HG03457 (cell line): ENCODE measurements around the gene ANKRD52.
"Not testable (repeated sequence)": the region's sequence is repeated elsewhere in the genome, so short reads cannot be mapped to it uniquely, and the experiment has no call there.

ENCODE experiments used
- ATAC-seq: cut with Tn5 transposase; IDR thresholded peaks from one replicate; pipeline ENCODE4 v1.9.1; 2021; ENCODE audit warnings: moderate number of reproducible peaks; ENCODE audit not compliant: unreplicated experiment

Gene ANKRD52

DNA sequence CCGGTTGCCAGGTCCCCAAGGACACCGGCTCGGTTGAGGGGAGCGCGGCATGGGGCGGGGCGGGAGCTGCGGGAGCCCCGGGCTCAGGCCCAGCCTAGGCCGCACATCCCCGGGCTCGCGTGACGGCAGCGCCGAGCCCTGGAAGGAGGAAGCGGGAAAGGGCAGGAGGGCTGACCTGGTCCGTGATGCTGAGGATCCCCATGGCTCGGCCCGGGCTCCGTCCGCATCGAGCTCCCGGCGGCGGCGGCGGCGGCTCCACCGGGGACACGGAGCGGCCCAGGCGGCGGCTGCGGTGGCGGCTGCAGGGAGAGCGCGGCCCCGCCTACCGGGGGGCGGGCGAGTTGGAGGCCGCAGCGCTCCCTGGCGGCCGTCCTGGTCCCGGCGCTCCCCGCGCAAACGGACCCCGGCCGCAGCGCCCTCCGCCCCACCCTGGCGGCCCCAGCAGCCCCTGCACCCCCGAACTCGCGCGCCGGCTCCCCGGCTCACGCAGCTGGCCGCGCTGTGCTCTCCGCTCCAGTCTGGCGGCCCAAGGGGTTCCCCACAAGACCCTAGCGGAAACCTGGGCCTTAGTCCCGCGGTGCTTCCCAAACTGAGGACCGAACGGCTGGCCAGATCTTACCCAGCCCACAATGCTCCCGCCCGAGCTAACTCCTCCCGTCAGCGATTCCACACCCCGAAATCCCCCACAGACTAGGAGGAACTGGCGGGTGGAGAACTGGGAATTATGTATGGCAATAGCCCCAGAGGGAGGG lies at the start of gene ANKRD52:
TSS of gene ANKRD52 (minus strand) at position 317 of the 752 bp plus-strand sequence. CDS start at position 202, 115 bp downstream.
- no peak for ATAC-seq

DNA sequence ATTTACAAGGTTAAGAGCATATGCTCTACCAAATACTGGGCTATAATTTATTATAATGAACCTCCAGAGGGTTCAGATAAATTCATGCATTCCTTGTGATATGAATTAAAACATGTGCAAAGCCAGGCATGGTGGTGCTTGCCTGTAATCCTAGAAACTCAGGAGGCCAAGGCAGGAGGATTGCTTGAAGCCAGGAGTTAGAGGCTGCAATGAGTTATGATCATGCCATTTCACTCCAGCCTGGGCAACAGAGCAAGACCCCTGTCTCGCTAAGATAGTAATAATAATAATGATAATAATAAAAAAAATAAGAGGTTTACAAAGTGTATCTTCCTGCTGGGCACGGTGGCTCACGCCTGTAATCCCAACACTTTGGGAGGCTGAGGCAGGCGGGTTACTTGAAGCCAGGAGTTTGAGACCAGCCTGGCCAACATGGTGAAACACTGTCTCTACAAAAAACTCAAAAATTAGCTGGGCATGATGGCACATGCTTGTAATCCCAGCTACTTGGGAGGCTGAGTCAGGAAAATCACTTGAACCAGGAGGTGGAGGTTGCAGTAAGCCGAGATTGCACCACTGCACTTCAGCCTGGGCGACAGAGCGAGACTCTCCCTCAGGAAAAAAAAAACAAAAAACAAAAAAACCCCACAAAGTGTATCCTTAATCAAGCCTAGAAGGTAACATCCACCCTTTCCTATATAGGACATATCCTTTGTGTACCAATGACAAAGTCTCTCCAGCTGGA lies 49.2 kb upstream of the ANKRD52 start:
- ATAC-seq: no peak

GRCh38 chr12:56304872-56305590 lies 46.8 kb upstream of the ANKRD52 start:
- no peak for ATAC-seq

- no peak for ATAC-seq
Measured at GRCh38 chr12:56304276-56304675, 46.1 kb upstream of the ANKRD52 start.

GRCh38 chr12:56300644-56301464 lies 42.7 kb upstream of the ANKRD52 start:
- ATAC-seq: peak; percentile 0

DNA sequence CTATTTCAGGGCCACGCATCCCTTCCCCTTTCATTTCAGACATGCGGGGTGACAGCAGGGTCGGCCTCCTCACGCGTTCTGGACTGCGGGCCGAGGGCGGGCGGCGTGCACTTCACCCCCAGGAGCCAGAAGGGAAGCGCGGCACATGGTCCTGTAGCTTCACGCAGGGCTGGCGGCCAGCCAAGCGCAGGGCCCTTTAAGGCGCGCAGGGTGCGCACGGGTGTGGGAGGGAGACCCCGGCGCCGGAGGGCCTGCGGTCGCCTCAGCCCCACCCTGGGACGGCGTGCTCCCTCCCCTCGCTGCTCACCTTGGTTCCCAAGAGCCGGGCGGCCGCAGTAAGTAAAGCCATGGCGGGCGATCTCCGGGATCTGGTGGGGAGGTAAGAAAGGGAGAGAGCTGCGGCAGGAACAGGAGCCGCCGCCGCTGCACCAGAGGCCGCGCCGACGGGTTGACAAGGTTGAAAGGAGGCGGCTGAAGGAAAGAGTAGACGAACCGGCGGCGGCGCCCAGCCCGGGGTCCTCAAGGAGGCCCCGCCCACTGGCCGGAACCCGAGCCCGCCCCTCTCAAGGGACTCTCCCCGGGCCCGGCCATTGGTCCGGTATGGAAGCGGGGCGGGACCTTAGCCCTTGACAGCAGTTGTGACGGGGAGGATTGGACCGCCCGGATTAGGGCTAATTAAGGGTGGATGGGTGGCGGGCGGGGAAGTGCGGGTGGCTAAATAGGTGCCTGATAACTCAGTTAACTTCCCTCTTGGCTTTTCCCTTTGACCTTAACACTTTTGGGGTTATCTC lies 41.9 kb upstream of the ANKRD52 start, which contains the start of gene CS:
TSS of gene CS (minus strand) at position 478 of the 791 bp plus-strand sequence. CDS start at position 349, 129 bp downstream.
- peak; percentile 89 for ATAC-seq

GRCh38 chr12:56299308-56299852 lies 41.2 kb upstream of the ANKRD52 start:
- peak; percentile 4 for ATAC-seq

- no peak for ATAC-seq
Measured at GRCh38 chr12:56298828-56299227, 40.6 kb upstream of the ANKRD52 start.

DNA sequence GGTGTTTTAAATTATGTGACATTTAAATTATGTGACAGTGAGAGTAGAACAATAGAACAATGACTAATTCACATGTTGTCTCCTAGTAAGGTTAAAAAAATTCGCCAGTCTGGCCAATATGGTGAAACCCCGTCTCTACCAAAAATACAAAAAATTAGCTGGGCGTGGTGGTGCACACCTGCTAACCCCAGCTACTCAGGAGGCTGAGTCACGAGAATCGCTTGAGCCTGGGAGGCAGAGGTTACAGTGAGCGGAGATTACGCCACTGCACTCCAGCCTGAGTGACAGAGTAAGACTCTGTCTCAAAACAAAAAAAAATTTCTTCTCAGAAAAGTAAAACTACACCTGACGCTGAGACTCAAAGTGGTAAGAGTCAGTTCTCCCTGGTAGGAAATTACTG lies 39.2 kb upstream of the ANKRD52 start:
- no peak for ATAC-seq

DNA sequence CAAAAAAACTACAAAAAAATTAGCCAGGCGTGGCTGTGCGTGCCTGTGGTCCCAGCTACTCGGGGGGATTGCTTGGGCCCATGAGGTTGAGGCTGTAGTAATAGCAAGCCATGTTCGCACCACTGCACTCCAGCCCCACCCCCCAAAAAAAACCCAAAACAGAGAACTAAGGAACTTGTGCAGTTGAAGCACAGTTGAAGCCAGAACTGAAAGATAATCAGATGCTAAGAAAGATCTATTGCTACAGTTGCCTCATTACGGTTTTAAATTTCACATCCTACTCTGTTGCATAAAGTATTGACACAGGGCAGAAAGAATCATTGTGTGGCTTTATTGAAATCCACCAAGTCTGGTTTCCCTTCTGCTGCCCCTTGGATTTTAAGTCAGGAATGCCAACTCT lies 38.1 kb upstream of the ANKRD52 start:
- no peak for ATAC-seq

DNA sequence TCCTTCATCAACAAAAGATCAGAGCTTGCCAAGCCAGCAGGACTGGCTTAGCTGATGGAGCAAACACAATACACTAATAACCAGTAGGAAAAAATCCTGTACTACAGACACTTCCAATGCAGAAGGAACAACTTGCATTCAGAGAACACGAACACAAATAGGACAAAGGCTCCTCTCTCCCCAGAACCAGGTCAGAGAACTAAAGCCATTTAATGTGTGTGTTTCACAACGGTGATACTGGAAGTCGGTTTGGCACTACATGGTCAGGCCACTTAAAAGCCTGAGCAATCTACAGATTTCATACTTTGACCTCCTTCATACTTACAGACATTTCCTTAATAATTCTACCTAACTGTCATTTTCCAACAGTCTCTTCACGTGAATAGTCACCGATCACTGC lies 35.6 kb upstream of the ANKRD52 start:
- no peak for ATAC-seq

- no peak for ATAC-seq
Measured at GRCh38 chr12:56288705-56289387, 30.7 kb upstream of the ANKRD52 start.

- no peak for ATAC-seq
Measured at GRCh38 chr12:56286044-56286830, 28.1 kb upstream of the ANKRD52 start.

DNA sequence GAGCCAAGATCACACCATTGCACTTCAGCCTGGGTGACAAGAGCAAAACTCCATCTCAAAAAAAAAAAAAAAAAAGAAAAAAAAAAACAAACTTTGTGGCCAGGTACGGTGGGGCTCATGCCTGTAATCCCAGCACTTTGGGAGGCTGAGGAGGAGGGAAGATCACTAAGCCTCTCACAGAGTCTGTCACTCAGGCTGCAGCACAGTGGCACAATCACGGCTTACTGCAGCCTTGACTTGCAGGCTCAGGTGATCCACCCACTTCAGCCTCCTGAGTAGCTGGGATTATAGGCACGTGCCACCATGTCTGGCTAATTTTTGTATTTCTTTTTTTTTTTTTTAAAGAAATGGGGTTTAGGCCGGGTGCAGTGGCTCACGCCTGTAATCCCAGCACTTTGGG lies 26.1 kb upstream of the ANKRD52 start:
- not testable (repeated sequence) for ATAC-seq

- ATAC-seq: no peak
Measured at GRCh38 chr12:56282579-56282978, 24.4 kb upstream of the ANKRD52 start.

DNA sequence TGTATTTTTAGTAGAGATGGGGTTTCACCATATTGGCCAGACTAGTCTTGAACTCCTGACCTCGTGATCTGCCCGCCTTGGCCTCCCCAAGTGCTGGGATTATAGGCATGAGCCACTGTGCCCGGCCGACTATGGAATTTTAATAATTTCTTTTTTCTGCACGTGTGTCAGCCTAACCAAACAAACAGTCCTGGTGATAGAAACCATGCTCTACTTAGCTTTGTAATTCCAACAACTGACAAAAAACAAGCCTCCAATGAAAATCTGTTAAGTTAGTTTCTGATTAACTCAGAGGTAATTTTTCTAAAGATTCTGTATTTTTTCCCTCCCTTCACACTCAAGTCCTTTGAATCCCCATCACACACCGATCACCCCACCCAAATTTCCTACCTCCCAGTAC lies 23.8 kb upstream of the ANKRD52 start:
- ATAC-seq: no peak

DNA sequence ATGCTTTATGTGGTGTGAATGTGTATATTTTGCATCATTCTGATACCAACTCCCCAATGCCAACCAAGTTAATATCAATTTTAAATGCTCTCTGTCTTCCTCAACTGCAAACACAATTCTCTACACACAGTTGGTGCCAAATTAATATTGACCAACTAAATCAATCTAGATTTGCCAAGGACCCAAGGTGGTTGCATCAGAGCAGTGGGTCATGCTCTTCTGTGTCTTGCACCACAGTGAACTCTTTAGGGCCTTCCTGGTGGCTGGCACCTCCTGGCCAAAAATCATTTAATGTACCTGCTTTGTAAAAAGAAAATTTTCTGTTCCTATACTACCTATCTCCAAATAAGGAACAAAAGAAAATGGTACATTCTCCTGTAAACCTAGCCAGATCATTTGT lies 22.7 kb upstream of the ANKRD52 start:
- ATAC-seq: no peak

DNA sequence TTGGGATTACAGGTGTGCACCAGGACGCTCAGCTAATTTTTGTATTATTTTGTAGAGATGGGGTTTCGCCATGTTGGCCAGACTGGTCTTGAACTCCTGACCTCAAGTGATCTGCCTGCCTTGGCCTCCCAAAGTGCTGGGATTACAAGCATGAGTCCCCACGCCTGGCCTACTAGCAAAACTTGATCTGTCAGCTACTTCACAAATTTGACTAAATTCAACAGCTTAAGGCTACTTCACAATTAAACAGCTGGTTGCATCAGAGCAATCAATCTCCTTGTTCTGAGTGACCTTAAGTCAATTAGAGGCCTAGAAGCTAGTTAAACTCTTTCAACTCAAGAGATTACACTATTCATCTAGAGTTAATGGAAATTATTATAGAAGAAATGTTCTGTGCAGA lies 20.7 kb upstream of the ANKRD52 start:
- ATAC-seq: no peak
